ENCODE data around the gene ODF2L.
A peak's percentile ranks its signal among the peaks of the same experiment; 100 is the strongest.

ODF2L gene

GRCh38 chr1:86395751-86396497 is at the start of gene ODF2L:
Gene ODF2L (minus strand): TSS chr1:86396323. CDS start chr1:86387027, 9,296 bp downstream.
- peak; percentile 13 for DNase-seq

DNA sequence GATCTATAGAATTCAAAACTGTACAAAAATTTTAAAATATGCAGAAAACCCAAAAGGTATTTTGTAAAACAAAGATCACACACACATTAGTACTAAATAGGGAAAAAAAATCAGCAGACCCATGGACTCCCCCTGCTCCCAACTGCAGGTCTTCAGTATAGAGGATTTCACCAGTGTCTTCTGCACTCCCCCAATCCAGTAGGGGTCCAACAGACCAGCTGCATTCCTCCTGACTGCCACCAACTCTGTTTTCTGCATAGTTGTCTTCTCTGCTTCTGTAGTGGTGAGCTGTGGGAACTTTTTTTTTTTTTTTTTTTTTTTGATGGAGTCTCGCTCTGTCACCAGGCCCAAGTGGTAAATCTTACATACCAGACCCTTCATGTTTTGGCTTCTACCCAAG is 49.8 kb upstream of the ODF2L start:
- no peak for DNase-seq

DNA sequence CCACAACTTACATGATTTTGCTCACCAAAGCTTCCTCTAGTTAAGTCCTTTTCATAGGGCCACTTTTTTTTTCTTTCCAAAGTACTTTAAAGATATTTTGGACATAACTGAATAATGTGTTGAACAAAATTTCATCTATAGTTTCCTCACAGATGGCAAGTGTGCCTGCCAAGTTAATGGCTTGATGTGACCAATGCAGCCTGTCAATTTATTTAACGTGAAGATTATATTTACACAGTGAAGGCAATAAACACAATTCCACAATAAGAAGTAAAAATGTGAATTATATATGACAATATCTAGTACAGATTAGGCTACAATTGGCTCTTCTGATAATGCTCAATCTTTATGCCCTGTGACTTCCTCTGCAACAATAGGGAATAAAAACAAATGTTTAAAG is 45.9 kb upstream of the ODF2L start:
- DNase-seq = no peak

DNA sequence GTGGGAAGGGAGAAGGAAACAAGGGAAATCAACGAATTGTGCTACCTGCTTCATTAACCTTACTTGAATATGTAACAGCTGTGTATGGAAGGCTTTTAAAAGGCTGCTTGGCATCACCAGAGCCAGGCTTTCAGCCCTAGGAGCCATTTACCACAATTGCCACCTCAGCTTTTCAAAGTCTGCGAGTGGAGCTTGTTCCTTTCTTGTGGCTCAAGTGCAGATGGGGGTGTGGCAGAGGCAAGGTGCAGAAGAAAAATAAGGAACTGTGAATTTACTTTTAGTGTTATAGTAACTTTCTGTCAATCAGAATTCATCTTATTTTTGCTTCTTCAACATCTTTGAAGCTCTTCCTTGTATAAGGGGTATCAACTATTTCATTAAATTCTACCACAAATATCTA is 45.5 kb upstream of the ODF2L start:
- DNase-seq = no peak

GRCh38 chr1:86436041-86436440 is 39.9 kb upstream of the ODF2L start:
- no peak for DNase-seq

GRCh38 chr1:86435327-86435726 is 39.2 kb upstream of the ODF2L start:
- DNase-seq = no peak

GRCh38 chr1:86434059-86434458 is 37.9 kb upstream of the ODF2L start:
- no peak for DNase-seq

DNA sequence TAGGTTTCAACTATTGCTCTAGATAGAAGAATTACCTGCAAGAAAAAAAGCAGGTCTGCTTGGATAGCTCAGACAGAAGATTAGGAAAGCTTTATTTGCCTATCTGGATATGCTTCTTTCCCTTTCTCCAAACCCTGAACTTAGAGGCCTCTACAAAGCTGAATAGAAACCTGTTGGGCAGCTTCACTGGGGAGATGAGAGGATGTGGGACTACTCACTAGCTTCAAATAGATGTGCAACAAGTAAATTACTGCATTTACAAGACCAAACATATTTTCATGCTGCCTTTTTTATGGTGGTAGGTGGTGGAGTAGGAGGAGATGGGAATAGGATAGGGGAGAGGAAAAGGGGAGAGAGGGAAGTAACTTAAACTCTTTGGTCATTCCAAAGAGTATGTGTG is 34.3 kb upstream of the ODF2L start:
- DNase-seq = no peak

- DNase-seq = no peak
Observed at GRCh38 chr1:86429835-86430234, 33.7 kb upstream of the ODF2L start.

GRCh38 chr1:86429122-86429725 is 33.1 kb upstream of the ODF2L start:
- no peak for DNase-seq

GRCh38 chr1:86423873-86424272 is 27.8 kb upstream of the ODF2L start, which contains the start of gene CLCA2:
Gene CLCA2 (plus strand): TSS chr1:86424171. CDS start chr1:86424248, 77 bp downstream.
- DNase-seq = no peak

DNA sequence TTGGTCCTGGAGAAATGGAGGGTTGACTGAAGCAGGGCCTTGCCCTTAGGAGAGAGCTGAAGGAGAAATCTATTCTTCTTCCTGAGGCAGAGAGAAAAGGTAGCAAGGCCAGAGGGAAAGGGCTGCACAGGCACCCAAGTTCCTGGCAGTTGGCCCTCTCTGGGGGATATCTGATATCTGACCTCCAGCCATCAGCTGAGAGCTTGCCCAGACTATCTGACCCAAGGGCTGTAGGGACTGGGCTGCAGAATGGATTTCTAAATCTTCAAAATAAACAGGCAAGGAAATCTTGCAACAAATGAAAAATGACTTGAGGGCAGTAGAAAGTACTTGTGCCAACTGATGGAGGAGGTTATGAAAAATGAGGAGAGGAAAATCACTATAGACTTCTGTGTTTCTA is 27.4 kb upstream of the ODF2L start:
- no peak for DNase-seq

DNA sequence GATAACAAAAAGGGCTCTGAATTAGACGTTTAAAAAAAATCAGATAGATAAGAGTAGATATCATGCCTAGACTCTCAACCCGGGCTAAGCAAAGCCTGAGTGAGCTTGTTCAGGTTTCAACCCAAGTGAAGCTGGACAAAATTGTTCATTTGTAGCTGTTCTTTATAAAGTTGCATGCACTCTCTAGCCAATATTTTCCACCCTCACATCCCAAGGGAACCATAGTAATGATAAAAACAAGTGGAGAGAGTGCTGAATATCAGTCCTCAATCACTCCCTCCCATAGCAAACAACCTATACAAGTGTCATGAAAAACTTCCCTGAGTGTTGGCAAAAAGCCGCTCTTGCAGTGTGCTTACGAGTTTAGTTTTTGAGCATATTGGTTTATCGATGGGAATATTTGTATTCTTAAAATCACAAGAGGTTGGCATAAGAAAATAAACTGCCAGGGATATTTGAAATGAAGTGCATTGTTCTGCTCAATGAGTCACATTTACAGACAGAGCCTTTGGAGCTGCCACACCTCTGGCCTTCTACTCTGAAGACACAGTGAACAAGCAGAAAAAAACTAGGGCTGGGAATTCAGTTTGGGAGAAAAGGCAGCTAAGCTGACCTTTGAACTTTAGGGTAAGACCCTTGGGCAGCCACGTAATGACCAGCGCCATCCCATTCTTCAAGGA is 25.6 kb upstream of the ODF2L start:
- no peak for DNase-seq

DNA sequence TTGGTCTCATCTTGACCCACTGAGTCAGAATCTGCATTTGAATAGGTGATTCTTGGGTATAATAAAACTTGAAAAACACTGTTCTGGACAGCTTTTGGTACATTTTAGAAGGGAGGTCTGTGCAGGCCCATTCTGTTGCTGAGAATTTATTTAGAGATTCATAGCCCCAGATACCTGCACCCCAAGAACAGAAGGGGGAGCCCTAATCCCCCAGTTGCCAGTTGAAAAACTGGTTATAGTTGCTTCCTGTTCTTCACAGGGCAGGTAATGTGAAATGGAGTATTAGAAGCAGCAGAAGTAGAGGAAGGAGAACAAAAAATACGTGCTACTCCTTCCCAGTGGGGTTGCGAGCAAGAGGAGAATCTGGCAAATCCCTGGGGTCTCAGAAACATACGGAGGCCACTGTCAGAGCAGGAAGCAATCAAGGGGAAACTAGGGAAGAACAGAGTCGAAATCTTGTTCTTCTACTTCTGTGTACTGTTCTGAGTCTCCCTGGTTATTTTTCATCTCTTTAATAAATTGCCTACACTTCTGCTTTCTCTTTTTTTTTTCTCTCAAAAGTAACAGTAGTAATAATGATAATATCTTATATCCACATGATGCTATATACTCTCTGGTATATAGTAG is 23.3 kb upstream of the ODF2L start:
- DNase-seq = no peak

GRCh38 chr1:86416343-86416742 is 20.2 kb upstream of the ODF2L start:
- DNase-seq = no peak

DNA sequence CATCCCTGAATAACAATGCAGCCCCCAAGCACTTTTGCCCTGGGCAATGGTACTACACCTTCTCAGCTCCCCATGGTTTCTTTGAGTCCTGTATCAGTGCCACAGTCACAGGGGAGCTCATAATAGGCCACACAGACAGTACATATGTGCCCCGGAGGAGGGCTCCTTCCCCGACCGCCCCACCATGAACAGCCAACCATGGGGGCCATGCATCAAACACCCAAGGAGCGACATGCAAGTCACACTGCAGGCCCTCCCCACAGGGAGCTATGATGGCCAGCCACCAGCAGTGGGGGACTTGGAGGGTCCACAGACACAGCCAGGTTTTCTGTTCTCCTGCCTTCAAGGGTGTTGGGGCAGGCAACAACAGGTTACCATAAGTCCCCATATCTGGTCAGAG is 14.8 kb upstream of the ODF2L start:
- no peak for DNase-seq

- no peak for DNase-seq
Observed at GRCh38 chr1:86409416-86410021, 13.4 kb upstream of the ODF2L start.

DNA sequence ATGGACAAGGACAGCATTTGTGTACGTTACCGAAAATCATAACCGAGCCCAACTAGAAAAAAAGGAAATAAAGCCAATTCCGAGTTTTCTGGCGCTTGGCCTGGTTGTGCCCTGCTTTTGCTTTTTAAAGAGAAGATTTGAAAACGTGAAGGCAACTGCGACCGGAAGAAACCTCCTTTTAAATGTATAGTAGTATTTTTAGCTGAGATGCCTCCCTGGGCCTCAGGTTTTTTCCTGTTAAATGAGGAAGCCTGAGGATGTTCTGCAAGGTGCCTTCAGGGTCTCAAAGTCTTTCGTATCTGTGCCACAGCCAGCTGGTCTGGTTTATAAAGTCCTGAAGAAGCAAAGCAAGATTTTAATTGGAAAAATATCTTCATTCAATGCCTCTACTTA is 371 bp upstream of the ODF2L start:
- no peak for DNase-seq

GRCh38 chr1:86394416-86394815 is 1.7 kb downstream of the ODF2L start:
- DNase-seq = no peak

DNA sequence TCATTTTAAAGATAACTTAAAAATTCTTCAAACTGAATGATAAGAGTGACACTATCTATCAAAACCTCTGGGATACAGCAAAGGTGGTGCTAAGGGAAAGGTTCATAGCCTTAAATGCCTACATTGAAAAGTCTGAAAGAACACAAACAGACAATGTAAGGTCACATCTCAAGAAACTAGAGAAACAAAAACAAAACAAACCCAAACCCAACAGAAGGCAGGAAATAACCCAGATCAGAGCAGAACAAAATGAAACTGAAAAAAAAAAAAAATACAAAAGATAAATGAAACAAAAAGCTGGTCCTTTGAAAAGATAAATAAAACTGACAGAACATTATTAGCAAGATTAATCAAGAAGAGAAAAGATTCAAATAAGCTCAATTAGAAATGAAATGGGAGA is 6.8 kb downstream of the ODF2L start:
- DNase-seq = no peak

- DNase-seq = no peak
Observed at GRCh38 chr1:86388777-86389176, 7.3 kb downstream of the ODF2L start.

- no peak for DNase-seq
Observed at GRCh38 chr1:86387916-86388627, 8.1 kb downstream of the ODF2L start.

DNA sequence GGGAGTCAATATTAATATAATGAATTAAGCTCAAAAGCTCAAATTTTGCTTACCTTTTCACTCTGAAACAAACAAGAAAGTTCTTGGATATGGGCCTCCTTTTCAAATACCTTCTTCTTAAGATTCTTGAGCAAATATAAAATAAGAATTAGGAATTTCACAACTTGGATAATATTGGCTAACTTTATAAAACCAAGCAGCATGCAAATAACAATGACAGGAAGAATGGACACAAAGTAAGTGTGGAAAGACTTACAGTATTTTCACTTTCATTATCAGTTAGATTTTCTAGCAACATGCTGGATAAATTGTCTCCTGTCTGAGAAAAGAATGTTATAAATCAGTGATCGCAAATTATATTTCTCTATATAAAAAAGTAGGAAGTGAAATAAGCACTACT is 13.2 kb downstream of the ODF2L start:
- no peak for DNase-seq
